Glutamatergic neuron (in vitro differentiated cells): ENCODE measurements around the gene ANTXR1. TPM values are rescaled to one million over a fixed set of nuclear protein-coding genes. Genes with fewer than 3 reads are reported as not detected.

Experiments used
- DNase-seq: peaks from one replicate; pipeline ENCODE4 v3.0.0; 2022
- H3K27ac Mint-ChIP-seq: one replicate; pipeline ENCODE4 v1.8.0; 2020; ENCODE audit warnings: mild to moderate bottlenecking, mixed read lengths, inconsistent platforms; ENCODE audit not compliant: unreplicated experiment
- H3K27me3 Mint-ChIP-seq: one replicate; pipeline ENCODE4 v1.8.0; 2020; ENCODE audit warnings: mild to moderate bottlenecking, moderate library complexity, mixed read lengths, inconsistent platforms; ENCODE audit not compliant: unreplicated experiment
- H3K36me3 Mint-ChIP-seq: one replicate; pipeline ENCODE4 v1.8.0; 2020; ENCODE audit warnings: mild to moderate bottlenecking, mixed read lengths, inconsistent platforms; ENCODE audit not compliant: unreplicated experiment
- H3K4me1 Mint-ChIP-seq: one replicate; pipeline ENCODE4 v1.8.0; 2020; ENCODE audit warnings: mild to moderate bottlenecking, low read depth, mixed read lengths, inconsistent platforms; ENCODE audit not compliant: unreplicated experiment
- H3K4me3 Mint-ChIP-seq: one replicate; pipeline ENCODE4 v1.8.0; 2020; ENCODE audit warnings: mild to moderate bottlenecking, mixed read lengths, inconsistent platforms; ENCODE audit not compliant: unreplicated experiment
- H3K9me3 Mint-ChIP-seq: one replicate; pipeline ENCODE4 v1.8.0; 2020; ENCODE audit warnings: mild to moderate bottlenecking, moderate library complexity, mixed read lengths, inconsistent platforms; ENCODE audit not compliant: unreplicated experiment
- total RNA-seq: library from RNA; stranded (reverse); fragmentation: NEBNext Ultra II Directional; extraction: Animal tissue kit (Norgen Biotek cat#: 25700); gene quantifications from one replicate; pipeline ENCODE4 v1.2.1, GENCODE V29; 2021; ENCODE audit not compliant: unreplicated experiment
- TF ChIP-seq, protein P1 (sequence below): fragments of 200-600 bp; sonication (generic); IDR thresholded peaks from one replicate; pipeline ENCODE4 v1.5.0; 2021; ENCODE audit not compliant: partially characterized antibody, unreplicated experiment

ANTXR1 gene
- total RNA-seq, 1 donor from 2014 or later = 26.7 TPM

DNA sequence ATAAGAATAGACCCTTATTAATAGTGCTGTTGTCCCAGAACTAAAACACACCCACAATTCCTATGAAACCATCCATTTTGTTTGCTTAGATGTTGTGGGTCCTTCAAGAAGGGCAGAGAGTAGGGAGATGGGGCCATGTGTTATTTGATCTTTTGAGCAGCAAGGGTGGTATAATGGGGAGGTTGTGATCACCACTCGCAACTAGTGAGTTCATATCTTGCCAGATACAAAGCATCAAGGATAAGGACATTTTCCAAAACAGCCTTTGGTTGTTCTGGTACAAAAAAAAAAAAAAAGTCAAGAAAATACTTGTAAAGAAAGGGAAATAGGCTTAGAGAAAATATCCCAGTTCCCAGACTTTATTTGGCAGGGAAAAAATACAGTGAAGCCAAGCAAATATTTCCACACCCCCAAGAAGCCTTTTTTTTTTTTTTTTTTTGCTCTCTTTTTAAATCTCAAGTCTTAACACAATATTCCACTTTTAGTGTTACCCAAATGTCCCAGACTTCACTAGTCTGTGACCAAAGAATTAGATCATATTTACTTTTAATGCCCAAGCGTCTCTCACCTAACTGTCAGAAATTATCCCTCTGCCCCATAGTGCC, 54.1 kb downstream of the ANTXR1 start:
- no peak overlapping the region for H3K4me3 Mint-ChIP-seq
- H3K4me1 Mint-ChIP-seq = no peaks in the 10 kb centered on the region
- H3K36me3 Mint-ChIP-seq = no peaks in the 10 kb centered on the region
- H3K27ac Mint-ChIP-seq = no peak overlapping the region
- TF ChIP-seq, protein P1, sequence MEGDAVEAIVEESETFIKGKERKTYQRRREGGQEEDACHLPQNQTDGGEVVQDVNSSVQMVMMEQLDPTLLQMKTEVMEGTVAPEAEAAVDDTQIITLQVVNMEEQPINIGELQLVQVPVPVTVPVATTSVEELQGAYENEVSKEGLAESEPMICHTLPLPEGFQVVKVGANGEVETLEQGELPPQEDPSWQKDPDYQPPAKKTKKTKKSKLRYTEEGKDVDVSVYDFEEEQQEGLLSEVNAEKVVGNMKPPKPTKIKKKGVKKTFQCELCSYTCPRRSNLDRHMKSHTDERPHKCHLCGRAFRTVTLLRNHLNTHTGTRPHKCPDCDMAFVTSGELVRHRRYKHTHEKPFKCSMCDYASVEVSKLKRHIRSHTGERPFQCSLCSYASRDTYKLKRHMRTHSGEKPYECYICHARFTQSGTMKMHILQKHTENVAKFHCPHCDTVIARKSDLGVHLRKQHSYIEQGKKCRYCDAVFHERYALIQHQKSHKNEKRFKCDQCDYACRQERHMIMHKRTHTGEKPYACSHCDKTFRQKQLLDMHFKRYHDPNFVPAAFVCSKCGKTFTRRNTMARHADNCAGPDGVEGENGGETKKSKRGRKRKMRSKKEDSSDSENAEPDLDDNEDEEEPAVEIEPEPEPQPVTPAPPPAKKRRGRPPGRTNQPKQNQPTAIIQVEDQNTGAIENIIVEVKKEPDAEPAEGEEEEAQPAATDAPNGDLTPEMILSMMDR = no peak
- H3K9me3 Mint-ChIP-seq = peaks cover 2% of the 10 kb centered on the region
- no peak for DNase-seq
- no peaks in the 10 kb centered on the region for H3K27me3 Mint-ChIP-seq

DNA sequence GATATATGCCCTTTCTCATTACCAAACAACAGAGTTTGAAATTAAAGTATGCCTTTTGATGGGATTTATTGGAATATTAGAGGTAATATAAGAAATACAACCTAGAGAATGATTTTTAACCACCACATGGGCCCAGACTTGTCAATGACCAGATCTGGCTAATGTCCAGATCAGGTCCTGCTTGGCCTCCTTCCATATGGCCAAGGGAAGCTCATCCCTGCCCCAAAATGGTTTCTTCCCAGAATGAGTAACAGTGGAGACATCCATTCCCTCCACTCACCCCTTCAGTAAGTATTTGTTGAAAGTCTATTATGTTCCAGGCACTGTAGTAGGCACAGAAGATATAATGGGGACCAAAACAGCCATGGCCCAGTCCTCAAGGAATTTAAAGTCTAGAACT, 54.9 kb downstream of the ANTXR1 start:
- no peak overlapping the region for H3K27ac Mint-ChIP-seq
- TF ChIP-seq, protein P1 = no peak
- no peak for DNase-seq
- H3K36me3 Mint-ChIP-seq = no peaks in the 10 kb centered on the region
- H3K9me3 Mint-ChIP-seq = peaks cover 2% of the 10 kb centered on the region
- no peaks in the 10 kb centered on the region for H3K27me3 Mint-ChIP-seq
- no peak overlapping the region for H3K4me3 Mint-ChIP-seq
- H3K4me1 Mint-ChIP-seq = no peaks in the 10 kb centered on the region

DNA sequence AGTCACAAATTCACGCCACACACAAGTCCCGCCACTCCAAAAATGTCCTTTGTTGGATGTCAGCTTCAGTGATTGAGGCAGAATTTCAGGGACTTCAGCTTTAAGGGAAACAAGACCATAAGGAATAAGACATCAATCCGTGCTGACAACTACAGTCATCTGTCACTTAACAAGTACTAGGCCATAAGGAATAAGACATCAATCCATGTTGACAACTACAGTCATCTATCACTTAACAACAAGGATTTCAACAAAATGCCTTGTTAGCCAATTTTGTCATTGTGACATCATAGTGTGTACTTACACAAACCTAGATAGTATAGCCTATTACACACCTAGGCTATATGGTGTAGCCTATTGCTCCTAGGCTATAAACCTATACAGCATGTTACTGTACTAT, 58.0 kb downstream of the ANTXR1 start:
- Mint-ChIP-seq H3K27ac (no peak overlapping the region), H3K36me3 (no peaks in the 10 kb centered on the region), H3K4me3 (no peak overlapping the region), H3K4me1 (no peaks in the 10 kb centered on the region), H3K27me3 (no peaks in the 10 kb centered on the region), H3K9me3 (no peaks in the 10 kb centered on the region)
- DNase-seq = no peak
- TF ChIP-seq, protein P1 = no peak

DNA sequence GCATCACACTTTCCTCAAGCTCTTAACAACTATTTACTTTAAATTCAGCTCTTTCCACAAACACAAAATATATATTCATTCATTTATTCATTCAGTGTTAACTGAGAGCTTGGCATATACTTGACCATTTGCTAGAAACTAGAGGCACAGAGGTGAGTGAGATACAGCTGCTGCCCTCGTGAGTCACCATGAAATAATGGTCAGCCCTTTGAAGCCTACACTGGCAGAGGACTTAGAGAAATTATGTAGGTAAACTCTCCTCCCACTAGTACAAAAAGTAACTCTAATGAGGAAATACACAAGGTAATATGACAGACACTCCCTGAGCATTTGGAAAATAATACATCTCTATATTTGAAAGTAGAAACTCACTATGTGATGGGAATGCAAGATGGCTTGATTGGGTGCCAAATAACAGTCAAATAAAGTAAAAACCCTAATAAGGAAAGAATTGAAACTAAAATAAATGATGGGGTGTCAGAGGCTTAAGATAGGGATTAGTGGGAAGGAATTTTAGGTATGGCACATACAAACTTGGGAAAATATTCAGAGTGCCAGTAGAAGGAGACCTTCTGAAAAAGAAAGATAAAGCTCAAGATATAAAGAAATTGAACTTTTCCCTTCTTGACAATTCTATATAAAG, 61.1 kb downstream of the ANTXR1 start:
- Mint-ChIP-seq H3K36me3 (peaks cover 4% of the 10 kb centered on the region), H3K27me3 (no peaks in the 10 kb centered on the region), H3K9me3 (no peaks in the 10 kb centered on the region), H3K4me3 (no peak overlapping the region), H3K27ac (no peak overlapping the region), H3K4me1 (no peaks in the 10 kb centered on the region)
- no peak for DNase-seq
- TF ChIP-seq, protein P1 = no peak

DNA sequence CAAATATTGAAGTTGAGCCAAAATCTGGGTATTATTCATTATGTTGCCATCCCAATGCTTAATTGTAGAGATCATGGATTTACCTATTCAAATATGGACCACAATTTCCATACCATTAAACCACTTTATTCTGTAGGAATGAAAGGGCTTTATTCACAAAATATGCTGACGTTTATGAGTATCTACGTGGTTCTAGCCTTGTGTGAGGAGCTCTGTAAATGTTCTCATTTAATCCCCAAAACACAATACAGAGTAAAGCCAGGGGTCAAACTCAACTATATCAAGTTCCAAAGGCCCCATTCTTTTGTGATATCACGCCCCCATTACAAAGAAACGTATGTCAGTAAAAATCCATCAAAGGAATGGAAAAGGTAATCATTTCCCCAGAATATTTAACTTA, 61.9 kb downstream of the ANTXR1 start:
- no peaks in the 10 kb centered on the region for H3K27me3 Mint-ChIP-seq
- TF ChIP-seq, protein P1 = no peak
- peaks cover 4% of the 10 kb centered on the region for H3K36me3 Mint-ChIP-seq
- no peak overlapping the region for H3K4me3 Mint-ChIP-seq
- H3K4me1 Mint-ChIP-seq = no peaks in the 10 kb centered on the region
- no peaks in the 10 kb centered on the region for H3K9me3 Mint-ChIP-seq
- no peak for DNase-seq
- no peak overlapping the region for H3K27ac Mint-ChIP-seq
